Measurements from ENCODE around the gene KLHDC9. TPM values are rescaled to one million over a fixed set of nuclear protein-coding genes. Genes with fewer than 3 reads are reported as not detected.

KLHDC9 gene
- total RNA-seq, 1 donor from 2014 or later: 3.2 TPM

GRCh38 chr1:161089251-161089924 is 8.8 kb upstream of the KLHDC9 start, which contains the start of gene NECTIN4:
Gene NECTIN4, minus strand, starts transcription at chr1:161089558. Its CDS starts 262 bp downstream, at chr1:161089296.
- Histone ChIP-seq H3K9me3 (no peaks in the 10 kb centered on the region), H3K36me3 (no peaks in the 10 kb centered on the region), H3K27me3 (no peaks in the 10 kb centered on the region), H3K27ac (peak within 1 kb of the TSS; percentile 60), H3K4me3 (peak within 1 kb of the TSS; percentile 39), H3K4me1 (peaks cover 2% of the 10 kb centered on the region)
- no peak for TF ChIP-seq CTCF (IDR thresholded peaks at IDR 0.05)
- intact Hi-C loops (cut with DNase I): no loop called here
- DNase-seq: peak; percentile 87
- peak; percentile 91 for ATAC-seq

GRCh38 chr1:161089938-161090337 is 8.2 kb upstream of the KLHDC9 start:
- no peaks in the 10 kb centered on the region for H3K9me3 ChIP-seq
- TF ChIP-seq CTCF (IDR thresholded peaks at IDR 0.05): no peak
- H3K4me3 ChIP-seq: no peak overlapping the region
- no peaks in the 10 kb centered on the region for H3K36me3 ChIP-seq
- intact Hi-C loops (cut with DNase I): no loop called here
- H3K4me1 ChIP-seq: no peaks in the 10 kb centered on the region
- H3K27ac ChIP-seq: peak overlapping the region; percentile 60
- DNase-seq (no peak), ATAC-seq (no peak)
- no peaks in the 10 kb centered on the region for H3K27me3 ChIP-seq

- no peaks in the 10 kb centered on the region for H3K27me3 ChIP-seq
- H3K27ac ChIP-seq: no peak overlapping the region
- H3K4me1 ChIP-seq: no peaks in the 10 kb centered on the region
- TF ChIP-seq CTCF (IDR thresholded peaks at IDR 0.05): no peak
- H3K9me3 ChIP-seq: no peaks in the 10 kb centered on the region
- H3K4me3 ChIP-seq: no peak overlapping the region
- DNase-seq: no peak
- intact Hi-C loops (cut with DNase I): no loop called here
- no peak for ATAC-seq
- no peaks in the 10 kb centered on the region for H3K36me3 ChIP-seq
These were observed 7.5 kb upstream of the KLHDC9 start for GRCh38 chr1:161090617-161091016.

GRCh38 chr1:161091093-161091492 is 7.1 kb upstream of the KLHDC9 start:
- Histone ChIP-seq H3K36me3 (no peaks in the 10 kb centered on the region), H3K27ac (no peak overlapping the region), H3K4me1 (no peaks in the 10 kb centered on the region), H3K27me3 (no peaks in the 10 kb centered on the region), H3K9me3 (no peaks in the 10 kb centered on the region), H3K4me3 (no peak overlapping the region)
- intact Hi-C loops (cut with DNase I): no loop called here
- DNase-seq (no peak), ATAC-seq (no peak)
- no peak for TF ChIP-seq CTCF (IDR thresholded peaks at IDR 0.05)

- intact Hi-C loops (cut with DNase I): no loop called here
- Histone ChIP-seq H3K4me1 (peaks cover 4% of the 10 kb centered on the region), H3K36me3 (no peaks in the 10 kb centered on the region), H3K9me3 (no peaks in the 10 kb centered on the region), H3K27me3 (no peaks in the 10 kb centered on the region), H3K4me3 (no peak overlapping the region), H3K27ac (no peak overlapping the region)
- DNase-seq: no peak
- no peak for ATAC-seq
- no peak for TF ChIP-seq CTCF (IDR thresholded peaks at IDR 0.05)
These were observed 6.2 kb upstream of the KLHDC9 start for GRCh38 chr1:161091796-161092507.

Data from upper lobe of right lung (tissue), 1 donor.